ENCODE measurements around the gene CCL24.

- TF ChIP-seq POLR2A (IDR thresholded peaks at IDR 0.05), result no peak
- TF ChIP-seq CTCF (IDR thresholded peaks at IDR 0.05 in 4 of 5, conservative IDR thresholded peaks at IDR 0.05 in 1 of 5), result no peak
Observed at GRCh38 chr7:75830978-75831377, 17.4 kb upstream of the CCL24 start.

Data from gastrocnemius medialis (tissue), 4 donors.